Stimulated activated CD4-positive, alpha-beta T cell treated with anti-CD3 and anti-CD28 coated beads, Interleukin-4, amount 100 ng/mL, for 4 hours (primary cell): Measurements from ENCODE around the gene TMEM40.
A peak's percentile ranks its signal among the peaks of the same experiment; 100 is the strongest.
"Not testable (repeated sequence)": the region's sequence is repeated elsewhere in the genome, so short reads cannot be mapped to it uniquely, and the experiment has no call there.

Source experiments
- DNase-seq, 2 experiments: peaks; one replicate each; pipeline ENCODE4 v3.0.0-alpha.2; 2020

Gene TMEM40

DNA sequence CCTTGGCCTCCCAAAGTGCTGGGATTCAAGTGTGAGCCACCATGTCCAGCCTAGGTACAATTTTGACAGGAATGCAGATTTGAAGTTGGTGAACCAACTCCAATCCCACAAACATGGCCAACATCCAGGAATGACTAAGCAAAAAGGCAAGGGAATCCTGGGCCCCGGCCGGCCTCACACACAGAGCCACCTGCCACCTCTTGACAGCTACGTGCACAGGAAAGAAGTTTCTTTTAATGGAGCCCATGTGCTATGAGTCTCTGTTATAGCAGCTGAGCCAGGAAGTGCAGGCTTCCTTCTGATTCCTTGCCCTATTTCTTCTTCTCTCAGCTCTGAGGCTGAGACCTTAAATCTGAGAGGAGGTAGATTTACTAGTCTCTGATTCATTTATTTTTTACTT, 8.8 kb downstream of the TMEM40 start:
- DNase-seq = no peak

DNA sequence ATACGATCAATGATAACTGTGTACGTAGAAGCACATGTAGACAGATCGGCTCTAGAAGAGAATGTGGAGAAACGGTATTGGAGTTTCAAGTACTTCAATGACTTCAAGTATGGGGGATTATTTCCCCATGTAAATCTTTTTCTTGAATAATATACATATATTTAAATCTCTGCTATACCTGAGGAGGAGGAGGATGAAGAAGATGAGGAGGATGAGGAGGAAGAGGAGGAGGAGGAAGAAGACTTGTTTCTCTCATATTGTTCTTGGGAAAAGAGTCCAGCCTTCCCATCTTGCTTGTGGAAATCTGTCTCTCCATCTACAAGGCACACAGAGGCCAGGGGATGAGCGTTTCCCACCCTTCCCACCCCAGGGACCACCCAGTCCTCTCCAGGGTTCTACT, 10.6 kb downstream of the TMEM40 start:
- no peak for DNase-seq

DNA sequence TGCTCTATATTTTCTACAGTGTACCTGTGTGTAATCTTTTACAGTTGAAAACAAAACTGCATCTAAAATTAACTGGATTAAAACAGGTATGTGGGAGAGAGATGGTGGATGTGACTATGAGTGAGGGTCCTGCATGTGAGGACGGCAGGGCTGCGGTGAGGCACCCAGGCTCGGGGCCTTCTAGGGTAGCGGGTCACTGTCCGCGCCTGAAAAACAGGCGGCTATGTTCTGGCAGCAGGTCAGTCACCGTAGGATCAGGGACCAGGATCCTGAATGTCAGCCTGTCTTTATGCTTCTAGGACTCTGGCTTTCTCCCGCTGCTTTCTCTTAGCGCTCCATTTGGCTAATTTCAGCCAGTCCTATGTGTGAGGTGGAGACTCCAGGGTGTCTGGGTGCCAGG, 12.6 kb downstream of the TMEM40 start:
- no peak for DNase-seq

DNA sequence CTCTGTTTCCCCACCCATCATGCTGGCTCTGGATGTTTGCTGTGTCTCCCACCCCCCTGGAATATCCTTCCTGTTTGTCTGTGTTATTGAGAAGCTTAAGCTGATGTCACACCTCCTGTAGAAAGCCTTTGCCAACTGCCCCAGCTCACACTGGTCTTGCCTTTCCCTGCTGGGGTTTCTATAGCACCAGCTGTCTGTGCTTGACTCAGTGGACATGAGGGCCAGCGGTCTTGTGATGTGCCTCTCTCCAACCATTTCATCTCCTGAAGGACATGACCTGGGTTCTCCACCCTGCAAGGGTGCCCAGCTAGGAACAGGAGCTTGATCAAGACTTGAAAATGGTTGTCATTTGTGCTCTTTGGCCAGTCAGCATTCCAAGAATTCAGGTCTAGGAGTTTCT, 14.7 kb downstream of the TMEM40 start:
- no peak for DNase-seq

DNA sequence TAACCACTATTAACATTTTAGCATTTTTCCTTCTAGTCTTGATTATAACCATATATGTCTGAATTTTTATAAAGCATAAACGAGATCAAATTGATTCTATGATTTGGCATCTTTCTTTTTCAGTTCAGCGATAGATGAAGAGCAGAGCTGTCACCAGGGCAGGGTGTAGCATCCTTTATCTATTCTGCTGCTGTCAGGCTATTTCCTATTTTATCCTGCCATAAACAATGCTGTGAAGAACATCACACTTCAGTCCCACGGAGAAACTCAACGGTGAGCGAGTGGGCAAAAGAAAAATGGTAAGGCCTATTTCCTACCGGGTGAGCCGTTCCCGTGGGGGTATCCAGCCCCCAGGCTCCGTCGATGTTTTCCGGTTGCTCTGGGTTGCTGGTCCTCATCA, 15.5 kb downstream of the TMEM40 start:
- DNase-seq = no peak

DNA sequence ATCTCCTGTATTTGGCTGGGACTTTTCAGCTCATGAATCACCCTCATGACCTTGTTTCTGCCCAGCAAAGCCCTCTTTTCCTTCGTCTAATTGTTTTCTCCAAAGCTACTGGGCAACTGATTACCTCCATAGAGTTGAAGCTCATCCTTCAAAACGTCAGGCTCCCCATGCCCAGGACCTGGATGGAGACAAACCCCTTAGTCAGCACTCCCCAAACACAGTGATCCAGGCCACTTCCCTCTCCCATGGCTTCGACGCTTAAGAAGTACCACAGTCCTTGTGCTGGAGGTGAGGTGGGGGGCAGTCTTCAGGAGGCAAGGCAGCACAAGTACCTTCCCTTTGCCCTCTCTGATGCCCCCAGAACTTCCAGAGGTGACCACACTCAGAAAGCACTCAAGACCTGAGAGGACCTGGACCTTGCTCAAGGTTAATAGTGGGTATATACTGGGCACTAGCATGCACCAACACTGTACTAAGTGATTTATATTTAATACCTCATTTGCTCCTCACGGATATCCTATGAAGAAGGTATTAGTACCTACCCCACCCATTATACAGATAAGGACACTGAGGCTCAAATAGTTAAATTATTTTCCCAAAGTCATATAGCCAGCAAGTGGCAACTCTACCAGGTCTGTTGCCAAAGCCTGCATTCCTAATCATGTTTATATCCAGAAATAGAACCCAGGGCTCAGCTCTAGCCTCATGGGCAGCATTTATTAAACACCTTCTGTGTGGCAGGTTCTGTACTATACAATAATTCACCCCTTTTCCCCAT, 16.5 kb downstream of the TMEM40 start:
- no peak for DNase-seq

DNA sequence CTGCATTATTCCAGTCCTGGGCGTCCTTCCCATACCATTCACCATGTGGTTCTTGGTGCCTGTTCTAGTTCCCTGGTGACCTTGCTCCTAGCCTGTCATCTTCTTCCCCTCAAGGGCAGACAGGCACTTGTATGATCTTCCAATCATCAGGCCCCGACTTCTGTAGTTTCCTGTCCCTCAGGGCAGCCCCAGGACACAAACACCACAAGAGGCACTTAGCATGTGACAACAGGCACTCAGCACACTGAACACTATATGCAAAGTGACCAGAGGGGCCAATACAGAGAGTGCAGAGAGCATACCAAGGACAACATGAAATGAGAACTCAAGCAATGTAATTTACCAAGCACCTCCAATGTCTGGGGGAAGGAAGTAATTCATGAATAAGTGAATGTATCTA, 17.9 kb downstream of the TMEM40 start:
- DNase-seq = no peak

DNA sequence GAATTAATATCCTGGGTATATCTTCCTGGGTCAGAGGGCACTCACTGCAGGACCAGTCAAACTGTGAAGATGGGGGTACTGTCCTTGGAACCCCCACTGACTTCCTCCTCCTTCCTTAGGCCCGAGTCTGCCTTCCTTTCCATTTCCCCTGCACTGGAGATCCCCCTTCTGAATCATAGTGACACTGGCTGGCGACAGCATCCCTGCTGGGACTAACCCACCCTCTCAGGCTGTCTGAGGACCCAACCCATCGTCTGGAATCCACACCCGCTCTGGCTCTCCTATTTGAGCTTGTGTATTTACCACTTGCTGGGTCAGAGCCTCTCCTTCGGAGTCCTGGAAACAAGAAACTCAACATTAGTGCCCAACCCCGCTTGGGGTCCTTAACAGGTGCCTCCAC, 21.2 kb downstream of the TMEM40 start:
- no peak for DNase-seq

DNA sequence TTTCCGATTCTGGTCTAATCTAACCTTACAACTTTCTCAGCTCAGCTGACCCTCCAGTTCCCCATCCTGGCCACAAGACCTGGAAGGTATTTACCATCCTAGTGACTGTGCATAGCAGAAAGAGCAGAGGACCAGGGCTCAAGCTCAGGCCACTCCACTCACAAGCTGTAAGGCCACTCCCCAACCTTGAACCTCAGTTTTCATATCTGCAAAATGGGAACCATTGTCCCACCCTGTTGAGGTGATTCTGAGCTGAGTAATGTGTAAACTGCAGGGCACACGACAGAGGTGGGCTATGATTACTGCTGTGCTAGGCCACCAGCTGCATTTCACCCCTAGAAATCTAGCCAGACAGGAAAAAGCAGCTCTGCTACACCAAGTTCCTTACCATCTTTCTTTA, 21.7 kb downstream of the TMEM40 start:
- no peak for DNase-seq

DNA sequence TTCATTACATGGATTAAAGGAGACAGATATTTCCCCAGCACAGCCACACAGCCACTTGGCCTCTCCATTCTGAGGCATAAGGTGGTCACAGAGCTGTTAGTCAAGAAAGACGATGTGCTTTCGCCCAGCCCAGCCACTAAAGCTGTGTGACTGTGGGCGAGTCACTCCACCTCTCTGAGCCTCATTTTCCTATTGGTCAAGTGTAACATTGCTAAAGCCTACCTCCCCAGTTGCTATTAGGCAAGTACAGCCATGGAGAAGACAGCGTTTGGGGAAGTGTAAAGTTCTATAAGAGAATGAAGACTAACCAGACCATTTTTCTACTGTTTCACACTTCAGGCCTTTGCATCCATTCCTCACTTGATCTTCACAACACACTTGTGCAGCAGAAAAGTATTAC, 24.1 kb downstream of the TMEM40 start:
- DNase-seq = no peak

DNA sequence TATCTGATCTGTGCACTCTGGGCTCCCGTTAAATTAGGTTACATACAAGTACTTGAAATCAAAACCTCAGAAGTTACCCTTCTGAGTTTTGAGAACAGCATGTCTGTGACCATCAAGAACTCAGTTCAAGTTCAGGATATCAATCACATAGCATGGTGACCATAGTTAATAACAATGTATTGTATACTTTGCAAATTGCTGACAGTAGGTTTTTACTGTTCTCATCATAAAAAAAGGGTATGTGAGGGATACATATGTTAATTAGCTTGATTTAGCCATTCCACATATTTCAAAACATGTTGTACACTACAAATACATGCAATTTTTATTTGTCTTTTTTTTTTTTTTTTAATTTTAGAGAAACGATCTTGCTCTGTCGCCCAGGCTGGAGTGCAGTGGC, 25.5 kb downstream of the TMEM40 start:
- no peak for DNase-seq

DNA sequence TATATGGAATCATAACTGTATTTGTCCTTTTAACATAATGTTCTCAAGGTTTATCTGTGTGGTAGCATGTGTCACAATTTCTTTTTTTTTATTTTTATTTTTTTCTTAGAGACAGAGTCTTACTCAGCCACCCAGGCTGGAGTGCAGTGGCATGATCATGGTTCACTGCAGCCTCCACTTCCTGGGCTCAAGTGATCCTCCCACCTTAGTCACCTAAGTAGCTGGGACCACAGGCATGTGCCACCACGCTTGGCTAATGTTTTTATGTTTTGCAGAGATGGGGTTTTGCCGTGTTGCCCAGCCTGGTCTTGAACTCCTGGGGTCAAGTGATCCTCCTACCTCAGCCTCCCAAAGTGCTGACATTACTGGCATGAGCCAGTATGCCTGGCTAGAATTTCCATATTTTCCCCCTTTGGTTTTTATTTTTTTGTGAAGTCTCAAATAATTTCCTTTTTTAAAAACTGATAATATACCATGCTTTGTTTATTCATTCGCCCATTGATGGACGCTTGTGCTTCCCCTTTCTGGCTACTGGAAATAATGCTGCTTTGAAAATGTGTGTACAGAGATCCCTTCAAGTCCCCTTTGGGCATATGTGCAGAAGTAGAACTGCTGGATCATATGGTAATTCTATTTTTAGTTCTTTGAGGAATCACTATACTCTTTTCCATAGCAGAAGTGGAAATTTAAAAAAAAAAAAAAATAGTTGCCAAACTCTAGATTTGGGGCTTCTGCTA, 28.4 kb downstream of the TMEM40 start:
- DNase-seq = no peak

DNA sequence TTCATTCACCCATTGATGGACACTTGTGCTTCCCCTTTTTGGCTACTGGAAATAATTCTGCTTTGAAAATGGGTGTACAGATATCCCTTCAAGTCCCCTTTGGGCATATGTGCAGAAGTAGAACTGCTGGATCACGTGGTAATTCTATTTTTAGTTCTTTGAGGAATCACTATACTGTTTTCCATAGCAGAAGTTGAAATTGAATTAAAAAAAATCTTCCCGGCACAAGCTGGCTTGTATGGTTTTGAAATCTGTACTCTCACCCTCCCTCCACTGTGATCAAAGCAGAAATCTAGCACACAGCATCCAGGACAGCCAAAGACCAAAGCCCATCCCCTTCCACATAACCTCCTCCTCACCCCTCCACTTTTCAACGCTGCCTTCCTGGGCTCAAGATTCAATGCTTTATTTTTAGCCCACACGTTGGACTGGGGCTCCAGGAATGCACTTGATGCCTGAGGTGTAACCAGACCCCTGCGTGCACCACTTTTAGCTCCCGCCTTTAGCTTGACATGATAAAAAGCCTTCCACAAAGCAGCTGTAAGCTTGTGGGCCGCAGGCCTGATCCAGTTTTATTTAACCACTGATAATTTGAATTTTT, 29.9 kb downstream of the TMEM40 start:
- DNase-seq = no peak

DNA sequence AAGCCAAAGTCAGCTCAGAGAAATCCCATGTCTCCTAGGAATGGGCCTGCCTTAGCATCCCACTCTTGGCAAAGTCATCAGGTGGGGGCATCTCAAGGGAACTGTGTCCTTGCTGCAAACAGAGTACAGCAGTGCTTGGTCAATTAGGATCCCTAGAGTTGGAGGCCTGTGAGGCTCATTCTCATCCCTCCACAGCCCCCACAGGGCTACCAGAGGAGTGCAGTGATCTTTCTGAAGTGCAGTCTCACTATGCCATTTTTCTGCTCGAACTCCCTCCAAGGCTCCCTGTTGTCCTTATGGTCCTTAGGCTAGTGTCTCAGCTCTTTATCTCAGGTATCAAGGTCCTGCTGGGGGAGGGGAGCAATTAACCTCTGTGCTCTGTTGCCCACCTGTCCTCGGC, 31.1 kb downstream of the TMEM40 start:
- no peak for DNase-seq

DNA sequence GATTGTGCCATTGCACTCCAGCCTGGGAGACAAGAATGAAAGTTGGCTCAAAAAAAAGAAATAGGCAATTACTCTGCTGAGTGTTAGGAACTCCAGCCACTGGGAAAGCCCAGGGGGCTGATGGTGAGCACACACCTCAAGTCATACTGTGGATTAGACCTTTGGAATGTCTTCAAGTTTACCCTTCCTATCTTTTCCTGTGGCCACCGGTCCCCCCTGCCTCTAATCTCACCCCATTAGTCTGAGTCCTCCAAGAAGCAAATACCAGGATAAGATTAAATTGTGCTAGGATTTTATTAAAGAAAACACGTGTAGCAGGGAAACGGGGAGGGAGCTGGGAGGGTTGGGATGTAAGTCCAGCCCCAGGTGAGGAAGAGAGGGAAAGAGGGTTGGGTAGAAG, 31.6 kb downstream of the TMEM40 start:
- DNase-seq = no peak

DNA sequence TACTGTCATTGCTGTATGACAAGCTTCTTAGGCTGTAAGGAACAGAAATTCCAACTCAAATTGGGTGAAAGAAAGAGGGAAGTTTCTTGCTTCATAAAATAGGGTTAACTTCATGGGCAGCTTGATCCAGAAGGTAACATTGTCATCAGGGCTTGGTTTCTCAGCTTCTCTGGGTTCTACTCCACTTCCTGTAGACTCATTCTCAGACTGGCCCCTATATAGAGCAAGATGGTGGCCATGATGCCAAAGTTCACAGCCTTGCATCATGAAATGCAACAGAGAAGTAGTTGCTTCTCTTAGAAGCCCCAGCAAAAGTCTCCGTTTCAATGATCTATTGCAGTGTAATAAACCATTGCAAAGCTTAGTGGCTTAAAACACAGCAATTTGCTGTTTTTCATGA, 33.6 kb downstream of the TMEM40 start:
- DNase-seq = no peak

DNA sequence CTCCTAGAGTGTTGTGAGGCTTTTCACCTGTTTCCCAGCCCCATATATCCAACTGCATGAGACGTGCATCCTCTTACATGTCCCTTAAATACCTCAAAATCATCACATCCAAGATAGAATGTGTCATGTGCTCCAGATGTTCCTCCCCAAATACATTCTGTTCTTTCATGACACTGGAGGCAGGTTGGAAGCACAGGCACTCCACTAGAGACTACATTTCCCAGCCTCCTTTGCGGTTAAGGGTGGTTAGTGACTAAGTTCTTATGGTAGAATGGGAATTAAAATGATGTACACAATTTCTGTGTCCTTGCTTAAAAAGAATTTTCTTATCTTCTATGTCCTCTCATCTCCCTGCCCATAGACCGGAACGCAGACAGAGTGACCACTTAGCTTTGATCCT, 34.3 kb downstream of the TMEM40 start:
- no peak for DNase-seq

DNA sequence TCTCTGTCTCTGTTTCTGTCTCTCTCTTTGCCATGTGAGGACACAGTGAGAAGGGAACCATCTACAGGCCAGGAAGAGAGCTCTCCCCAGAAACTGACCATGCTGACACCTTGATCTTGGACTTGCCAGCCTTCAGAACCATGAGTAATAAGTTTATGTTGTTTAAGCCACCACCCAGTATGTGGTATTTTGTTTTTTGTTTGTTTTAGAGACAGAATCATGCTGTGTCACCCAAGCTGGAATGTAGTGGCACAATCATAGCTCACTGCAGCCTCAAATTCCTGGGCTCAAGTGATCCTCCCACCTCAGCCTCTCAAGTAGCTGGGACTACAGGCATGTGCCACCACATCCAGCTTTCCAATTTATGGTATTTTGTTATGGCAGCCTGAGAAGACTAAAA, 35.7 kb downstream of the TMEM40 start:
- not testable (repeated sequence) for DNase-seq

DNA sequence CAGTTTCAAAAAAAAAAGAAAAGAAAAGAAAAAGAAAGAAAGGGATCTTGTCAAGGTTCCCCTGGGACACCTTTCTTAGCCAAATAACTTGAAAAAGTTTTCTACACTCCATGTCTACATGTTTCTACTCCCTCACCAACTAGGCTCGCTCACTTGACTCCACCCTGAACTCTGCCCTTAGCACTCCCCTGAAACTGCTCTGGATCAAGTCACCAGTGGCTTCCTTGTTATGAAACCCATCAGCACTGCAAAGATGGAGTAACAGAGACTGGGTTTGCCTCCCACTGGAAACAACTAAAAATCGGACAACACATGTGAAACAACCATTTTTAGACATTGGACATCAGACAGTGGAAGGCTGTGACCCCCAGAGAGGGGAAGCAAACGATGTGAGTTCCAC, 36.8 kb downstream of the TMEM40 start:
- DNase-seq = no peak

DNA sequence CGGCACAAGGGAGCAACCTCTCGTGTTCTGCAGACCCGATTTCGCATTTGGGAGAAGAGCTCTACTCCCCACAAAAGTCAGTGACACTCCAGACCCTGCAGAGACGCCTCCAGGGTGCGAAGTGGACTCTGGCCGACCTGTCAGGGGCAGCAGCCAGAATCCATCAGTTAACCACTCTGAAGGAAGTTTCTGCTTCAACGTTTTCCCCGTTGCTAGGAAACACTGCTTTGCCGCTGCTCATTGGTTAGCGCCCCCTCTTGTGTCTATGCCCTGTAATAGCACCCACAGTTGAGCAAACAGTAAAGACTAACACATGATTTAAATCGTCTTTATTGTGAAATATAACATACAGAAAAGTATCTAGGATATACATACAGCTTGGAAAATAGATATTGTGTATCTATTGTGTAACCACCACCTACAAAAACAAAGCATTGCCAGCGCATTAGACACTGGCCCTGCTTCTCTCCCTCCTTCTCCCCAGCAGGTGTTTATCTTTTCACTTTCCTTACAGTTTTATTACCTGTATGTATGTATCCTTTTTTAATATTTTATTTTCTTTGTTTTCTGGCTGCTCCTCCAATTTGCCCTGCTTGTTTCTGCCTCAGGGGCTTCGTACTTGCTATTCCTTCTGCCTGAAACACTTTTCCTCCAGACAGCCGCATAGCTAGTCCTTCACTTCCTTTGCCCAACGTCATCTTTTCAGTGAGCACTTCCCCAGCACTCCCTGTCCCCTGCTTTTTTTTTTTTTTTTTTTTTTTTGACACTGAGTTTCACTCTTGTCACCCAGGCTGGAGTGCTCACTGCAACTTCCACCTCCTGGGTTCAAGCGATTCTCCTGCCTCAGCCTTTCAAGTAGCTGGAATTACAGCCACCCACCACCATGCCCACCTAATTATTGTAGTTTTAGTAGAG, 38.8 kb downstream of the TMEM40 start:
- peak; percentile 37 to 67 for DNase-seq

DNA sequence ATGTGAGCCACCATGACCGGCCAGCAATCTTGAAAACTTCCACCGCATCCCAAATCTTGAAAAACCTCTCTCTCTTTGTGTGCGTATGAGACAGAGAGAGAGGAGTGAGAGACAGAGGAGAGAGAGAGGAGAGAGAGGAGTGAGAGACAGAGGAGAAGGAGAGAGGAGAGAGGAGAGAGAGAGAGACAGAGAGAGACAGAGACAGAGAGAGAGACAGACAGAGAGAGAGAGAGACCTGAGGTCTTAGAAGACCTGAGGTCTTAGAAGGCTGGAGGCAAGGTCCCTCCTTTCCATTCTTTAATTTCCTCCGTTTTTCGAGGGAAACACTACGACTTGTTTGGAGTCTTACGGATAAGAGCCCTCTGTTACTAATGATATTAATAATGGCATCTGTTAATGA, 39.5 kb downstream of the TMEM40 start:
- DNase-seq = no peak

DNA sequence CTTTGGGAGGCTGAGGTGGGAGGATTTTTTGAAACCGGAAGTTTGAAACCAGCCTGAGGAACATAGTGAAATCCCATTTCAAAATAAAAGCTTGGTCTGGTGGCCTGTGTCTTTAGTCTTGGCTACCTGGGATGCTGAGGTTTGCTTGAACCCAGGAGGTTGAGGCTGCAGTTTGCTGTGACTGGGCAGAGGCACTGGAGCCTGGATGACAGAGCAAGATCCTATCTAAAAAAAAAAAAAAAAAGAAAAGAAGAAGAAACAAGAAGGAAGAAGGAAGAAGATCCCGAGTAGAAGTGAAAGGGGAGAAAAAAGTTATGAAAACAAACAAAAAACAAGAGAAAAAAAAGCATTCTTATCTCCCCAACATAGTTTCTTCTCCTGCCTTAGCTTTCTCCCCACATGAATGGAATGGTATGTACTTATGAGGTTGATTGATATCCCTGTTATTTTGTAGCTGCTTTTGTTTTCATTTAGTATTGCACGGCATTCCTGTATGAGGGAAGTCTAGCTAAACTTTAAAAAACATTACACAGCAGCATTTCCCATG, 42.4 kb downstream of the TMEM40 start:
- no peak for DNase-seq

DNA sequence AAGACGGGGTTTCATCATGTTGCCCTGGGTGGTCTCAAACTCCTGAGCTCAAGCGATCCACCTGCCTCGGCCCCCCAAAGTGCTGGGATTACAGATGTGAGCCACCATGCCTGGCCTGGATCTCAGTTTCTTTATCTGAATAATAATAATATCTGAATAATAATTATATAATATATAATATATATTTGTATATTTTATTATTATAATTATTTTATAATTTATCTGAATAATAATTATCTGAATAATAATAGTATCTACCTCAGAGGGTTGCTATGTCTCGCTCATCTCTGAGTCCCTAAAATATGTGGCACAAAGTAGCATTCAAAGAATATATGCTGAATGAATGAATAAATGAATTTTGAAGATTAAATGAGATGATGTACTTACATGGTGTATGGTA, 44.8 kb downstream of the TMEM40 start:
- DNase-seq = no peak
